ENCODE data around the gene POMT1. TPM values are rescaled to one million over a fixed set of nuclear protein-coding genes. Genes with fewer than 3 reads are reported as not detected.

POMT1 gene
- polyA plus RNA-seq, 1 of the 3 experiments (the other 2 are of a cell fraction): 44.5 TPM

- TF ChIP-seq, protein P1, sequence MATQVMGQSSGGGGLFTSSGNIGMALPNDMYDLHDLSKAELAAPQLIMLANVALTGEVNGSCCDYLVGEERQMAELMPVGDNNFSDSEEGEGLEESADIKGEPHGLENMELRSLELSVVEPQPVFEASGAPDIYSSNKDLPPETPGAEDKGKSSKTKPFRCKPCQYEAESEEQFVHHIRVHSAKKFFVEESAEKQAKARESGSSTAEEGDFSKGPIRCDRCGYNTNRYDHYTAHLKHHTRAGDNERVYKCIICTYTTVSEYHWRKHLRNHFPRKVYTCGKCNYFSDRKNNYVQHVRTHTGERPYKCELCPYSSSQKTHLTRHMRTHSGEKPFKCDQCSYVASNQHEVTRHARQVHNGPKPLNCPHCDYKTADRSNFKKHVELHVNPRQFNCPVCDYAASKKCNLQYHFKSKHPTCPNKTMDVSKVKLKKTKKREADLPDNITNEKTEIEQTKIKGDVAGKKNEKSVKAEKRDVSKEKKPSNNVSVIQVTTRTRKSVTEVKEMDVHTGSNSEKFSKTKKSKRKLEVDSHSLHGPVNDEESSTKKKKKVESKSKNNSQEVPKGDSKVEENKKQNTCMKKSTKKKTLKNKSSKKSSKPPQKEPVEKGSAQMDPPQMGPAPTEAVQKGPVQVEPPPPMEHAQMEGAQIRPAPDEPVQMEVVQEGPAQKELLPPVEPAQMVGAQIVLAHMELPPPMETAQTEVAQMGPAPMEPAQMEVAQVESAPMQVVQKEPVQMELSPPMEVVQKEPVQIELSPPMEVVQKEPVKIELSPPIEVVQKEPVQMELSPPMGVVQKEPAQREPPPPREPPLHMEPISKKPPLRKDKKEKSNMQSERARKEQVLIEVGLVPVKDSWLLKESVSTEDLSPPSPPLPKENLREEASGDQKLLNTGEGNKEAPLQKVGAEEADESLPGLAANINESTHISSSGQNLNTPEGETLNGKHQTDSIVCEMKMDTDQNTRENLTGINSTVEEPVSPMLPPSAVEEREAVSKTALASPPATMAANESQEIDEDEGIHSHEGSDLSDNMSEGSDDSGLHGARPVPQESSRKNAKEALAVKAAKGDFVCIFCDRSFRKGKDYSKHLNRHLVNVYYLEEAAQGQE (IDR thresholded peaks at IDR 0.05; ENCODE audit: low read depth, low read length): no peak
- TF ChIP-seq TEAD4 (IDR thresholded peaks at IDR 0.05; ENCODE audit: borderline replicate concordance, insufficient read depth): no peak
- no peak for TF ChIP-seq MXI1 (IDR thresholded peaks at IDR 0.05; ENCODE audit: low read depth, low read length)
- TF ChIP-seq PBX3 (IDR thresholded peaks at IDR 0.05): no peak
Measured at GRCh38 chr9:131484051-131484445, 18.7 kb upstream of the POMT1 start (continued).

DNA sequence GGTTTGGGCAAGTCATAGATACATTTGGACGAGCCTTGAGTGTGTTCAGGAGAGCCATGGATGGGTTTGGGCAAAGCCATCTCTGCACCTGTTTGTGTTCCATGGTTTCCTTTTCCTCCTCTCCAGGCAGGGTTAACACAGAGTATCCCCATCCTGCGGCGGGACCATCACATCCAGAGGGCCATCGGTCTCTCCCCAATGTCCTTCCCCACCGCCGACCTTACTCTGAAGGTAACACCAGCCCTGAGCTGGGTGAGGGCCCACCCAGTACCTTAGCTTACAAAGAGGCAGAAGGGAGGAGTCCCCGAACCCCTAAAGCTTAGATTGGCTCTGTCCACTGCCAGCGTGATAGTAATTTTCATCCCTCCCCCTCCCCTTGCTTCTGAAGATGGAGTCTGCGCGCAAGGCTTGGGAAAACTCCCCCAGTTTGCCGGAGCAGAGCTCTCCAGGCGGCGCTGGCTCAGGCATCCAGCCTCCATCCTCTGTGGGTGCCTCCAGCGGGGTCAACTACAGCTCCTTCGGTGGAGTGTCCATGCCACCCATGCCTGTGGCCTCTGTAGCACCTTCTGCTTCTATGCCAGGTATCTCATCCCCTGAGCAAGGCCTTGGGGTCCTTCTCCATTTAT is 18.0 kb upstream of the POMT1 start:
- Histone ChIP-seq H3K9me2 (no peaks in the 10 kb centered on the region), H3K9me3 (no peaks in the 10 kb centered on the region), H3K4me1 (ENCODE audit: control insufficient read depth in 1 of 2, insufficient read depth in 2 of 2, low read depth in 1 of 2, low read length in 1 of 2) (no peaks in the 10 kb centered on the region; a peak in 1 of 4 replicates), H3K79me2 (ENCODE audit: insufficient read depth) (peaks cover 19% of the 10 kb centered on the region; the same call in 1 of the 2 replicates), H4K20me1 (ENCODE audit: insufficient read depth) (peaks cover 8% of the 10 kb centered on the region; the same call in 1 of the 2 replicates), H2AFZ (ENCODE audit: low read depth) (no peak overlapping the region), H3F3A (replicated peaks; ENCODE audit: insufficient read depth) (peaks cover 3% of the 10 kb centered on the region), H3K4me3 (ENCODE audit: low read depth in 2 of 2, low read length in 1 of 2) (no peak overlapping the region), H3K36me3 (replicated peaks in 1 of 2; ENCODE audit: control insufficient read depth in 1 of 2, insufficient read depth in 2 of 2, low read length in 1 of 2) (peaks cover 46 to 94% of the 10 kb centered on the region in 2 experiments), H3K27me3 (ENCODE audit: insufficient read depth) (no peaks in the 10 kb centered on the region), H3K27ac (ENCODE audit: low read depth in 2 of 2, low read length in 1 of 2) (no peak overlapping the region), H3K4me2 (no peak overlapping the region), H3K9ac (no peak overlapping the region)
- no peak for DNase-seq
- TF ChIP-seq ELF1 (IDR thresholded peaks at IDR 0.05): no peak
- TF ChIP-seq FOXM1 (IDR thresholded peaks at IDR 0.05; ENCODE audit: low read depth): no peak
- TF ChIP-seq RXRA (IDR thresholded peaks at IDR 0.05; ENCODE audit: borderline replicate concordance, low read depth): no peak
- no peak for TF ChIP-seq PBX3 (IDR thresholded peaks at IDR 0.05)
- TF ChIP-seq CTCF (IDR thresholded peaks at IDR 0.05): no peak
- CTCF ChIA-PET: interaction anchor here (0.7 to 1.2 kb wide), 3 partner anchors 135 to 256 kb away, joined by 3 to 4 read pairs (median 3); no protein-coding TSS in a partner anchor
- WGBS (ENCODE audit: low lambda C conversion rate): 94% methylated on average over 9 of the region's 15 CpGs
- POLR2A ChIA-PET: no interaction called here
